HEK293T (cell line): ENCODE data around the gene ANO3.

Experiments
- FOXA1 ChIP-seq: fragments of 450-650 bp; IDR thresholded peaks from 2 replicates; pipeline ENCODE4 v1.6.1; 2016; ENCODE audit warnings: mild to moderate bottlenecking
- FOXK2 ChIP-seq: fragments of 450-650 bp; IDR thresholded peaks from 2 replicates; pipeline ENCODE4 v1.6.1; 2016; ENCODE audit warnings: mild to moderate bottlenecking
- SUZ12 ChIP-seq: fragments of 450-650 bp; IDR thresholded peaks from 2 replicates; pipeline ENCODE4 v1.6.1; 2016; ENCODE audit warnings: mild to moderate bottlenecking

DNA sequence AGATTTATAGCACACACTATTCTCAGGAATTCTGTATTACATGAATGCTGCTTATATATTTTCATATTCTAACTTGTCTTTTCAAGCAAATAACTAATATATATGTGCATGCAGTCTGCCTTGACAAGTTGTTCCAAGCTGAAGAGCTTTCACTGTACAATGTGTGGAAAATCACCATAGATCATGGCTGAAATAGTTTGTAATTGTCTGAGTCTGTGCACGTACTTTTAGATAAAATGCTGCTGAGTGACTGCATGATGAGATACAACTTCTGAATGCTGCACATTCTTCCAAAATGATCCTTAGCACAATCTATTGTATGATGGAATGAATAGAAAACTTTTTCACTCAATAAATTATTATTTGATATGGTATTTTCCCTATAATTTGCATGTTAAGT is 331.0 kb downstream of the ANO3 start:
- TF ChIP-seq SUZ12 (no peak), FOXA1 (no peak), FOXK2 (no peak)
